ENCODE results near the gene SLC30A7. TPM values are rescaled to one million over a fixed set of nuclear protein-coding genes. Genes with fewer than 3 reads are reported as not detected.
"Not testable (repeated sequence)": the region's sequence is repeated elsewhere in the genome, so short reads cannot be mapped to it uniquely, and the experiment has no call there.

The SLC30A7 gene
- polyA plus RNA-seq (ENCODE audit: insufficient read length in 12 of 12), result 10 to 100 TPM in 11 of 12 donors, 1 to 10 TPM in 1; 8.6 to 69.7 (median 11.7) TPM
- long read RNA-seq, donor 1, partial matches to known transcripts, result 6 of 9 reads
- long read RNA-seq, donor 1, other reads (novel, unspliced or antisense), result 0 of 9 reads
- long read RNA-seq, donor 2, full-length matches to known transcripts, result 3 of 3 reads
- long read RNA-seq, donor 2, partial matches to known transcripts, result 0 of 3 reads
- long read RNA-seq, donor 2, other reads (novel, unspliced or antisense), result 0 of 3 reads
- long read RNA-seq, donor 3, full-length matches to known transcripts, result 1 of 1 reads
- long read RNA-seq, donor 3, partial matches to known transcripts, result 0 of 1 reads
- long read RNA-seq, donor 3, other reads (novel, unspliced or antisense), result 0 of 1 reads
- long read RNA-seq, donor 4, result 0 reads
- long read RNA-seq, donor 5, partial matches to known transcripts, result 34 of 81 reads
- long read RNA-seq, donor 5, other reads (novel, unspliced or antisense), result 47 of 81 reads
- long read RNA-seq, donor 6, full-length matches to known transcripts, result 3 of 3 reads
- long read RNA-seq, donor 6, partial matches to known transcripts, result 0 of 3 reads
- long read RNA-seq, donor 6, other reads (novel, unspliced or antisense), result 0 of 3 reads
- long read RNA-seq, donor 7, full-length matches to known transcripts, result 1 of 1 reads
- long read RNA-seq, donor 7, partial matches to known transcripts, result 0 of 1 reads
- long read RNA-seq, donor 7, other reads (novel, unspliced or antisense), result 0 of 1 reads
- long read RNA-seq, donor 8, partial matches to known transcripts, result 20 of 51 reads
- long read RNA-seq, donor 8, other reads (novel, unspliced or antisense), result 29 of 51 reads
- long read RNA-seq, donor 9, partial matches to known transcripts, result 0 of 2 reads
- long read RNA-seq, donor 9, other reads (novel, unspliced or antisense), result 0 of 2 reads
- long read RNA-seq, donor 10, full-length matches to known transcripts, result 1 of 1 reads
- long read RNA-seq, donor 10, partial matches to known transcripts, result 0 of 1 reads
- long read RNA-seq, donor 10, other reads (novel, unspliced or antisense), result 0 of 1 reads
- long read RNA-seq, donor 11, full-length matches to known transcripts, result 2 of 2 reads
- long read RNA-seq, donor 11, partial matches to known transcripts, result 0 of 2 reads
- long read RNA-seq, donor 11, other reads (novel, unspliced or antisense), result 0 of 2 reads

DNA sequence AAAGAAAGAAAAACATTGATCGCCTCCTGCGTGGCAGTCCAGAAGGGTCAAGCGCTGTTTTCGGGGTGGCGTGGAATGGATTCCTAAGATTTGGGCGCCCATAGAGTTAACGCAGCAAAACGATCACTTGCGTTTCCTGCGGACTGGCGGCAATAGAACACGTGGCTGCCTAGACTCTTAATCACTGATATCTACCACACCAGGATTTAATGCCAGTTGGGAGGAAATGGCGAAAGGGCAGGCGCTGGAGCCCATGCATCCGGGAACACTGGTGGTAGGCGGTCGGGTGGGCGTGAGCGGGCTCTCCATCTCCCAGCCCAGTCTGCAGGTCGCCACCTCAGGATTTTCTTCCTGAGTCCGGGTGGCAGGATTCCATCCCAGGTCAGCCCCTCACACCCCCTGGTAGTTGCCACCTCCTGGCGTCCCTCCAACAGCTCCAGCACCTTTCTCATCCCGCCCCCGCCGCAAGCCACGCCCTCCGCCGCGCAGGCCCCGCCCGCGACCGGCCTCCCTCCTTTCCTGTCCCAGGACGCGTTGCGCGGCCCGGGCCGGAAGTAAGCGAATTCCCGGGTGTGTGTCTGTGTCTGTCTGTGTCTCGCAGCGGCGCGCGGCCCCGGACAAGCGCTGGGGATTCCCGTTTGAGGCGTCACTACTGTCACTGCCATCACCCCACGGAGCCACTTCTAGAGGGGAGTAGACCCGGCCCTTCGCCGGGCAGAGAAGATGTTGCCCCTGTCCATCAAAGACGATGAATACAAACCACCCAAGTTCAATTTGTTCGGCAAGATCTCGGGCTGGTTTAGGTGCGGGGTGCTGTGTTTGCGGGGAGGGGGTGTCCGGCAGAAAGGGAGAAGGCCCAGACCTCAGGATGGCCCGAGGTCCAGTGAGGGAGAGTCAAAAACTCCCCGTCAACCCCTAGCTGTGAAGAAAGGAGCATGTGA lies at the start of gene SLC30A7:
TSS of gene SLC30A7 (plus strand) at position 551 of the 941 bp plus-strand sequence. CDS start at position 724, 173 bp downstream.
- DNase-seq, result peak; percentile 92

GRCh38 chr1:100847361-100848082 lies 48.4 kb upstream of the SLC30A7 start:
- no peak for DNase-seq

- DNase-seq, result no peak
These were observed 44.2 kb upstream of the SLC30A7 start for GRCh38 chr1:100851726-100852125.

DNA sequence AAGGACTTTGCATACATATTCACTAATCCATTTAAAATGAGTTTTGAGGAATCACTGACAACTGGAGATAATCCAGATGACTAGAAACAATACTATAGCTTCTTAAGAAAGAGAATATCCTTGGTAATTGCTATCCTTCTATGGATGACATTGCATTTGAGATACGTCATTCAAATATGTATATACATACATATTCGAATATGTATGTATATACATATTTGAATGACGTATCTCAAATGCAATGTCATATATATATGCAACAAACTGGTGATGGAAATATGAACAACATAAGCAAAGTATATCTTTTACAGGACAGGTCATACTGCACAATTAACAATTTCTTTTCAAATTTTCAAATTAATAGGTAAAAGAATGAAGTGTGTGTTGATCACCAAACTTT lies 42.9 kb upstream of the SLC30A7 start:
- no peak for DNase-seq

GRCh38 chr1:100855116-100855515 lies 40.8 kb upstream of the SLC30A7 start:
- not testable (repeated sequence) for DNase-seq

DNA sequence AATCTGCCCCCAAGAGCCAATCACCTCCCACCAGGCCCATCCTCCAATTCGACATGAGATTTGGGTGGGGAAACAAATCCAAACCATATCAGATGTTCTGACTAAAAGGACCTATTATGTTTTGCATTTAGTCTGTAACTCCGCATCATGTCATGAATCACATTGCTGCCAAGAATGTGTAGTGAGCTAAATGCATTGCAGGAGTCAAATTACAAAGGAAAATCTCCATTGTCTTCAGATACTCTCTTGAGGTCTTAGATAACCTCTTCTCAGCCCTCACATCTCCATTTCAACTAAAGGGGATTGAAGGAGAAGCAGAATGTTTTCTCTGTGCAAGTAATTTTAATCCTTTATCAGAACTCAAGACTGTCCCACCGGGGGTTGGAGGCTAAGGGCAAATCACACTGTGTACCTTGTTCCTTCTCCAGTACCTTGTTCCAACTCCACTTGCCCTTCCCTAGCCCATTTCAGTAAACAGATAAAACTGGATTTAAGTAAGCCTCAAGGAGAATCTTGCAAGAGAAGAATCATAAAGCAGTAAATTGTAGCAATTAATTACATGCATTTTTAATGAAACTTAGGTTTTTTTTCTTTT lies 35.4 kb upstream of the SLC30A7 start:
- DNase-seq, result no peak

DNA sequence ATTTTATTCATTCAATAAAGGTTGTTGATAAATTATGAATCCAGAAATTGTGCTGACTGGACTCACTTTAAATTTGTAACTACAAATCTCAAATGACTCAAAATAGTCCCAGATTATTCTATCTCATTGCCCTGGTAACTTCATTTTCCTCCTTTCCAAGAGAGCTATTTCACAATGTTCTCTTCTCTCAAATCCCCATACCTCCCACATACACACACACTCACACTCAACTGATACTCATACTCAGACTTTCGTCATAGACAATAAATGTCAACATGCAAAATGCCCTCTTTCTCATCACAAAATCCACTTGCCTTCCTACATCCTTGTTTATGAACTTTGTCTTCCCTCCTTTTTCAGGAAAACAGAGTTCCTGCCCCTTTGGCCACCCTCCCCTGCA lies 34.5 kb upstream of the SLC30A7 start:
- no peak for DNase-seq

DNA sequence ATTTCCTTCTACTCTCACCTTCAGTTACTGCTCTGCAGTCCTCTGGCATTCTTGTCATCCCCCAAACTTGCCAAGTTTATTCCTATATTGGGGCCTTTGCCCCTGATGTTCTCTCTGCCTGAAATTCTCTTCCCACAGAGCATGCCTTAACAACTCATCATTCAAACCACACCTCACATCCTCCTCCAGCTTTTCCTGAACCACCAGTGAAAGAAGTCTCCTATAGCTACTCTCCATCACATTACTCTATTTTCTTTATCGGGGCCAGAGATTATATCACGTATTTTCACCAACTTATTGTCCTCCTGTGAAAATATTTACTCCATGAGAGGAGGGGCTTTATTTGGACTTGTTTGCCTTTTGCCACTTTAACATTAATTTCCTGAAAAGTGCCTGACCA lies 33.3 kb upstream of the SLC30A7 start:
- no peak for DNase-seq

GRCh38 chr1:100866041-100866900 lies 29.6 kb upstream of the SLC30A7 start:
- peak; percentile 20 for DNase-seq

DNA sequence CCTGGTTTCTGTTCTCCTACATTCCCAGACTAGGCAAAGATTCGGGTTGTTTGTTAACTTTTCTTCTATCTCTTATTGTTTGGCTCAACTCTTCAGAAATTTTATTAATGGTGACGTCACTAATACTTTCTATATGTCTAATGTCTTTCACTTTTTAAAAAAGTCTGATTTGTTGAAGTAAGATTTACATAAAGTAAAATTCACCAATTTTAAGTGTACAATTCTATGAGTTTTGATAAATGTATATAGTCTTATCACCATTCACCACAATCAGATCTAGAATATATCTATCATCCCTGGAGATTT lies 29.0 kb upstream of the SLC30A7 start:
- DNase-seq, result no peak

DNA sequence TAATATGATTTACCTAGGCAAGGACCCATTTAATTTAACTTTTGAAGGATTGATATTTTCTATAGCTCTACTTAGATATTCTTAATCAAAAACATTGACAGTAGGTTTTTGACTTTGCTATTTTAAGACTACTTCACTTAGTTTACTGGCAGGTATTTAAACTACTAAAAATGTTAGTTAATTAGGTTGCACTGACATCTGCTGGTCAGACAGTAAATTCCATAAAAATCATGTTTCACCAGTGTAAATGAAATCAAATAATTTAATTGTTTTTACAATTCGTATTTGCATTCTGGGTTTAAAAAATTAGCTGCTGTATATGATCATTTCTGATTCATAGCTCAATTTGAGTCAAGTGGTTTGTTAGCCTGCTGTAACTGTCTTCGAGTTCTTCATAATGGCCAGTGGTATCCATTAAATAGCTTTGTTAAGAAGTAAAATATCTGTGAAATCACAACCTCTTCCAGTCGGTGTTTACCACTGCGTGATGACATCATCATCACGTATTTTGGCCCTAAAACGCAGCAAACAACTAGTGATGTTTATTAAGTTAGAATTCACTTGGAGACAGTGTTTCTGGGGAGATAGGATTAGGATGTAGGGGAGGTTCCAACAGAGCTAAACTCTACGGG lies 27.4 kb upstream of the SLC30A7 start:
- DNase-seq, result peak; percentile 34

DNA sequence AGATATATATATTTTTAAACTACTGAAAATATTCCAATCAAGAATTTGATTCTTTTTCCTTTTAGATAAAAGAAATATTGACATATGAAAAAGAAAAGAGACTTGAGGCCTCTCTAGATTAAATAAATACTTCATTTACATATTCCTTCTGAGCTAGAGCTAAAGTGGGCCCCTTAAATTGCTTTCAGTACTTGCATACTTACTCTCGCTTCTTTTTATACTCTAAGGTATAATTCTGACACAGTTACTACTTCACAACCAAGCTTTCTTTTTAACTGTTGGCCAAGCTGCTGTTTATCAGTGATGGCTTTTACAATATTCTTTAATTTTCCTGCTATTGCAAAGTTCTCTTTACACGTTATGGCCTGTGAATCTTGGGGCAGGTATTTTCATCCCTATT lies 25.9 kb upstream of the SLC30A7 start:
- no peak for DNase-seq

GRCh38 chr1:100874433-100874832 lies 21.5 kb upstream of the SLC30A7 start:
- DNase-seq, result no peak

GRCh38 chr1:100875228-100875627 lies 20.7 kb upstream of the SLC30A7 start:
- DNase-seq, result no peak

- DNase-seq, result no peak
These were observed 19.6 kb upstream of the SLC30A7 start for GRCh38 chr1:100876291-100876690.

DNA sequence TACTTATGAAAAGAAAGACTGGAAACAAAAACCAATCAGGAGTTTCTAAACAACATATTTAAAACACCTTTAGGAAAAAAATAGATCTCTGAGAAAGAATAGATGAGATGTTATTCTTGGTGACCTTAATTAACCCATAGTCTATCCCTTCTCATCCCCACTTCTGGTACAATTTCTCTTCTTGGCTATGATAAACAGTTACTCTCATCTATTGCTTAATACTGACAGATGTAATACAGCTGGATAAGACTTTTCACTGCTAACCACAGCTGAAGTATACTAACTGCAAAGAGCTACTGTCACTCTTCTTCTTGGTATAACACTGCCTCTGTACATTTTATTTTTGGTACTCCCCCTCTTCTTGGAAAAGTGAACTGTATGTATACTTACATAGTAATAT lies 16.5 kb upstream of the SLC30A7 start:
- DNase-seq, result no peak

DNA sequence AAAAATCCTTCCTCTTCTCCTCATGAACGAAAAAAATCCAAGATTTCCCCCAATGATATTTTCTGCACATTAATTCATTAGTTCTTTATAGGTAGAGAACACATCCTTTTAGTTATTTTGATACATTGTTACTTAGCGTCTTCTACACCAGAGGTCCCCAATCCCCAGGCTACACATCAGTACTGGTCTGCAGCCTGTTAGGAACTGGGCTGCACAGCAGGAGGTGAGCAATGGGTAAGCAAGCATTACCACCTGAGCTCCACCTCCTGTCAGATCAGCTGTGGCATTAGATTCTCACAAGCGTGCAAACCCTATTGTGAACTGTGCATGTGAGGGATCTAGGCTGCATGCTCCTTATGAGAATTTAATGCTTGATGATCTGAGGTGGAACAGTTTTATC lies 14.2 kb upstream of the SLC30A7 start:
- no peak for DNase-seq

DNA sequence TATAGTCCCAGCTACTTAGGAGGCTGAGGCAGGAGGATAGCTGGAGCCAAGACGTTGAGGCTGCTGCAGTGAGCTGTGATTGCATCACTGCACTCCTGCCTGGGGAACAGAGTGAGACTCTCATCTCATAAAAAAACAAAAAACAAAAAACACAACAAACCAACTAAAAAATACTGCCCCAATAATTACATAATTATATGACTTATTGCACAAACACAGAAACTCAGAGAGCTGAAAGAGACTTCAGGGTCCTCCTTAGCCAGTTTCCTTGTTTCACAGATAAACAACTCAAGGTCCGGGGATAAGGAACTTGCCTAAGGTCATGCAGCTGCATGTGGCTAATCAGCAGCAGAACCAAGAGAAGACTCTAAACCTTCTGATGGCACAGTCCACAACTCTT lies 13.2 kb upstream of the SLC30A7 start:
- no peak for DNase-seq

GRCh38 chr1:100883963-100884362 lies 11.9 kb upstream of the SLC30A7 start:
- DNase-seq, result no peak

All from muscle of arm (tissue), 14 donors.